Keratinocyte (primary cell): ENCODE measurements around the gene WDR1.

ENCODE experiments used
- CTCF ChIP-seq, 3 experiments: IDR thresholded peaks in 1 of 3; conservative IDR thresholded peaks in 1 of 3; optimal IDR thresholded peaks in 1 of 3; 2 replicates in 2 of 3; 3 replicates in 1 of 3; pipeline versions ENCODE3 to v1.5.1; 2011; ENCODE audit warnings: low read length in 3 of 3, mild to moderate bottlenecking in 3 of 3, moderate library complexity in 2 of 3, control low read depth in 1 of 3, inconsistent platforms in 1 of 3; ENCODE audit not compliant: insufficient read depth in 2 of 3; ENCODE audit errors: extremely low read depth in 1 of 3
- EZH2 ChIP-seq: IDR thresholded peaks from one replicate; pipeline ENCODE4 v1.6.1; 2012; ENCODE audit warnings: inconsistent platforms, mild to moderate bottlenecking, low read length, moderate library complexity

GRCh38 chr4:10144479-10144878 lies 27.9 kb upstream of the WDR1 start:
- TF ChIP-seq CTCF (optimal IDR thresholded peaks at IDR 0.05 in 1 of 3, IDR thresholded peaks at IDR 0.05 in 1 of 3, conservative IDR thresholded peaks at IDR 0.05 in 1 of 3; ENCODE audit: extremely low read depth in 1 of 3, insufficient read depth in 2 of 3, low read length in 3 of 3) (no peak), EZH2 (no peak)
